ENCODE results near the gene ANKRD44. TPM values are rescaled to one million over a fixed set of nuclear protein-coding genes. Genes with fewer than 3 reads are reported as not detected.

ANKRD44 gene
- total RNA-seq, 1 experiment from 2014 or later: not detected

DNA sequence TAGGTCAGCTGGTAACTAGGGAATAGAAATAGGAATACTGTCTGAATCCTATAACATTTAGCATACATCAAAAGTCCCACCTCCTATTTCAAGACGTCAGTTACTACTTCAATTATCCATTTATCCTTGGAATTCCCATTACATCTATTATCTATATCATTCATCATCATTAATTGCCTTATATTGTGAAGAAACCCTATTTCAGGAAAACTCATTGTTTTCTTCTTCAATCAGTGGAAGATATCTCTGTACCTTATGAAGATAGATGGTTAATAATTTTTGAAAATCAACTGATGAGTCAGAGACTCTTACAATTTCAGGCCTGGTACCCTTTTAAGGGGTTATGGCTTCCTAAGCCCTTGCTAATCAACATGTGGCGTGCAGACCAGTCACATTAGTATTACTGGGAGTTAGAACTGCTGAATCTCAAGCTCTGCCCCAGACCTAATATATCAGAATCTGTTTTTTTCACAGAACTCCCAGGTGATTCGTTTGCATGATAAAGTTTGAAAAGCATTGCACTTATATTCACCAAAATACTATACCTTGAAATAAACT is 314.7 kb downstream of the ANKRD44 start:
- in situ Hi-C loops (cut with HindIII; ENCODE audit: low sequenced_read_pairs): no loop called here
- DNase-seq (ENCODE audit: low spot score): no peak

DNA sequence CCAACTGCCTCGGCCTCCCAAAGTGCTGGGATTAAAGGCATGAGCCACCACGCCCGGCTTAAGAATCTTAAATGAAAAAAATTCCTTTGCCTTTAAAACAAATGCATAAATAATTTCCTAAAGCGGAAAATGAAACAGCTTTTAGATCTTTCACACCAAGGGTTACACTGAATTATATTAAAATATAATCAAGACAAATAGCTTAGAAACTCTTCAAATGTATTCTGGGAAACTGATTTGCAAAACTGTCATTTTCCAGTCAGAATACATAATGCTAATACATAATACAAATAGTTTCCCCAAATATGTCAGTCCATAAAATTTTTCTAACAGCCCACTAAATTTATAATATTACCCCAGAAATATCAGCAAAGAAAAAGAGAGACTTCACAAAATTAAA is 315.8 kb downstream of the ANKRD44 start:
- in situ Hi-C loops (cut with HindIII; ENCODE audit: low sequenced_read_pairs): no loop called here
- DNase-seq (ENCODE audit: low spot score): no peak

DNA sequence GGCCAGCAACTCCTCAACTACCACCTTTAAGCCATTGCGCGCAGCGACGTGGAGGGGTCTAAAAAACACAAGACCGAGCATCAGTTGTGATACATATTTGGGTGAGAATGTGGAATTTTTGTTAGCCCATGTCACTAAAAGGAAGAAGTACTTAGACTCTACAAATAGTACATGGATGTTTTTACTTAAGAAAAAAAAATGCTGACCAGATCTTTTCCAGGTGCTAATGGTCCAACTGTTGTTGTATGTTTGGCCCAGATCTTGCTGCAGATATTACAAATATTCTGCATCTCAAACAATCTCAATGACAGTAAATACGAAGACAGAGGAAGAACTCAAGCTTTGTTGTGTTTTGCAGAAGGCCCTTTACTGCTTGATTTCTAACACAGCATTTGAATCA is 317.0 kb downstream of the ANKRD44 start:
- in situ Hi-C loops (cut with HindIII; ENCODE audit: low sequenced_read_pairs): no loop called here
- DNase-seq (ENCODE audit: low spot score): no peak

DNA sequence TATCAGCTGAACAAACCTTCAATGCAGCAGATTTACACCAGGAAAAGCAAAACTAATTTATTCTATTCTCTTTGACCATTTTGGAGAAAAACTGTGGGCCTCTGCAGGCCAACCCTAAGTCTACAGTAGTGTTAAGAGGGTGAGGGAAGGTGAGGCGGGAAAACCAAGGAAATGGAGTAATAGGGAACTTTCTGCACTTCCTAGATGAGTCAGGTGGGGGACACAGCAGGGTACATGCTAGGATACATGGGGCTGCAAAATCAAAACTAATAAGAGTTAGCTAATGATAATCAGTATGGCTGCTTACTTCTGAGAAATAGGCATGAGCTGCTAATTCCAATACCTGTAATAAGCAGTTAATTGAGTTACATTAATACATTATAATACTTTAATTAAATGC is 318.1 kb downstream of the ANKRD44 start:
- in situ Hi-C loops (cut with HindIII; ENCODE audit: low sequenced_read_pairs): no loop called here

DNA sequence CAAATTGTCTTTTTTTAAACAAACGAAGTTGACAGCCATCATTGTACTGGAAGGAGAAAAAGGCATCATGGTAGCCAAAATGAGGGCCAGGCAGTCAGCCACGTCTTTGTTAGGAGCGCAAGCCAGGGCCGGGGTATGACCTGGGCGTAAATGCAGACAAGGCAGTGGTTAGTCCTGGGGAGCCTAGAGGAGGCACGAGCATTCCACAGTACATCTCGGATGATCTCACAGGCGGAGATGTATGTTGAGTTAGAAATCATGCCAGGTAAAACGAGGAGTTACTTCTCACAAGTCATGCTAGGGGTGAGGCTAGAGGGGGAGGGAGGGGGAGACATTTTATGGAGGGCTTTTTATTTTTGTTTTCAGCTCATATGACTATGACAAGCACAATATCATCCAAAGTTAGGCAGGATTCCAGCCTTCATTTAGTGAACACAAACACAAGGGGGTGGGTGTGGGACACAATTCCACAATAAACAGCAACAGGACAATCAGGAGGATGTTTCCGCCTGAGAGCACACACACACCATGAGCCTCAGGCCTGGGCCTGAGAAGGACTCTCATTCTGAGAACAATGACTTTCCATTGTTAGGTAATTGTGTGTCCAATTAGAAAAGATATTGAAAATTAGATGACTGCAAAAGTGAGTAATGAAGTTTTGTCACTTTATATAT is 319.7 kb downstream of the ANKRD44 start:
- in situ Hi-C loops (cut with HindIII; ENCODE audit: low sequenced_read_pairs): no loop called here
- DNase-seq (ENCODE audit: low spot score): no peak

More for the DNA sequence above, 318.1 kb downstream of the ANKRD44 start:
- no peak for DNase-seq (ENCODE audit: low spot score)

DNA sequence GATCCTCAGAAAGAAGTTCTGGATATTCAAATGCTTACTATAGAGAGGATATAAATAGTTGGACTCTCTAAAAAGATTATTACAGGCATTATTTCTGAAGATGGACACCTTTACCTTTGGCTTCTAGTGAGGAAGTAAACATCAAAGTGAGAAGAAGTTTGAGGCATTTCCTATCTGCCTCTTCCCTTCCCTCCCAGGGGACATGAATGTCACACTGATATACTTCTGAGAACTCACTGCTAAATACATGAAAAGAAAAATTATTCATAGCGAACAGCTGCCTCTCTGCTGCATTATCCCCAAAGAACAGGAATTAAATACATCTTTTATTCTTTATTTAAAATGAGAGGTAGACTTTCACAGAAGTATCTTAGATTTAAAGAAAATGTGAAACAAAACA is 320.5 kb downstream of the ANKRD44 start:
- DNase-seq (ENCODE audit: low spot score): no peak
- in situ Hi-C loops (cut with HindIII; ENCODE audit: low sequenced_read_pairs): no loop called here

DNA sequence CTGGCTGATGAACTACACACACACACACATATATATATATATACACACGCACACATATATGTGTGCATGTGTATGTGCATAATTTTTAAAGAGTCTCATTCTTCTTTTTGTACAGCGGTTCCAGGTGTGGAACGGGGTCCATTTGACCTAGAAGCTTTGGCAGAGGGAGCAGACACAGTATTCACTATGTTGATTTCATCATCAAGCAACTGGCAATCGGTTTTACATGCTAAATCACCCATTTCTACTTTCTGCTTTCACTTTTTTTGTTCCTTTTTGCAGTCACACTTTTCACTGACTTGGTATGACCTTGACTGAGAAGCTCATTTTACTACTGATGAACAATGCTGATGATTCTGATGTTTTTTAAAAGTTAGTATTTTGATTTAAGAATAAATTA is 321.1 kb downstream of the ANKRD44 start:
- in situ Hi-C loops (cut with HindIII; ENCODE audit: low sequenced_read_pairs): no loop called here

DNA sequence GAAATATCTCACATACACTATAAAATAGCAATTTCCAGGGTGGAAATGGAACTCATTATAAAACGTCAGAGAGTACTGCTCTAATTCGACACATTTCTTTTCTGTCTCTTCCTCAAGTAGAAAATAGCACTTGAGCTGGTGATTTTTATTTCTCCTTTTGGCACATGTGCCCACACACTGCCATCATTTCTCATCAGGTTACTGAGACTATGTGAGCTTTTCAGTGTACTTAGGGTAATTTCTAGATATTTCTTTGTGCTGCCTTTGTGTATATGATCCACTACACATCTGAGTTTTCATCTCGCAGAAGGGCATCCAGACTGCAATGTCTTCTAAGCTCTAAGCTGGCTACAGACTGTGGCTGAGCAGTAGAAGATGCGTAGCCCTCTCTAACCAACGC is 321.9 kb downstream of the ANKRD44 start:
- DNase-seq (ENCODE audit: low spot score): no peak
- in situ Hi-C loops (cut with HindIII; ENCODE audit: low sequenced_read_pairs): no loop called here

More for the DNA sequence above, 321.1 kb downstream of the ANKRD44 start:
- DNase-seq (ENCODE audit: low spot score): no peak

DNA sequence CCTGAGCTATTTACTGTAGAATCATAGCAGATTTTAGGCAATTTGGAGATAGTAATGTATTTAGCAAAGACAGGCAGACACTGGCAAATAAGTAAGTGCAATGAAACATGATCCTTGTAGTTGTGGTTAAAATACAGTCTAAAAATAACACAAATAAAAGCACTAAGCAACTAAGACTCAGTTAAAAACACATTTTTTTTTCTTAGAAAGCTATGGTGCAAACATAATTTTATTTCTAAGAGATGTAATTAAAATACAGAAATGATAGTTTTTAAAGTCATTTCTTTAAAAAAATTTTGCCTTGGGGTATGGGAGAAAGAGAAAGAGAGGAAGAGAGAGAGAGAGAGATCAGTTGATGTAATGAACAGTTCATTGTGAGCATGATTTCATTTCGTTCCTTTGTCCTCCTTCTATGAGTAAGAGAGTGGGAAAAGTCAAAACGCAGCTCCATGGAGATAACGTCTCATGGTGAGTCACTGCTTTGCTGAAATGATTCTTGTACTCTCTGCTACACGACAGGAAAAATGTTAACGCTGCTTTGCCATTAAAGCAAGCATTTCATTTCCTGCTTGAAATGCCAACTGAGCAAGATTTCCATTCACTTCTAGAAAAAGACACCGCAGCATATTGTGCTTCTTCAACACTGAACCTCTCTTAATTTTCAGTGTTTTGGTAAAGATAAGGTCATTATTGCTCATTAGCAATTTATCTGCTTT is 322.8 kb downstream of the ANKRD44 start:
- in situ Hi-C loops (cut with HindIII; ENCODE audit: low sequenced_read_pairs): no loop called here
- no peak for DNase-seq (ENCODE audit: low spot score)

DNA sequence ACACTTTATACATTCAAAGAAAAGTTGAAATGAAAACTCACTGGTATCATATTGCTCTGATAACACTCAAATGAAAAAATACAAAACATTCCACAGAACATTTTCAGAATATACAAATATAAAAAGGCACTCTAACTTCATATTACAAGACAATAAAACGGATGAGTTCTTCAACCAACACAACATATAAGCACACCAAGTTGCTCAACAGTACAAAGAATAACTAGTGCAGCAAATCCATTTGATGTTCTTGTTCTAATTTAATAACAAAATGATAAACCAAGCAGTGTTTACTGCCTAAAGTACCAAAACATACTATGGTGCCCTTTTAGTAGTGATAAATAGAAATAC is 323.3 kb downstream of the ANKRD44 start:
- DNase-seq (ENCODE audit: low spot score): no peak
- in situ Hi-C loops (cut with HindIII; ENCODE audit: low sequenced_read_pairs): no loop called here

DNA sequence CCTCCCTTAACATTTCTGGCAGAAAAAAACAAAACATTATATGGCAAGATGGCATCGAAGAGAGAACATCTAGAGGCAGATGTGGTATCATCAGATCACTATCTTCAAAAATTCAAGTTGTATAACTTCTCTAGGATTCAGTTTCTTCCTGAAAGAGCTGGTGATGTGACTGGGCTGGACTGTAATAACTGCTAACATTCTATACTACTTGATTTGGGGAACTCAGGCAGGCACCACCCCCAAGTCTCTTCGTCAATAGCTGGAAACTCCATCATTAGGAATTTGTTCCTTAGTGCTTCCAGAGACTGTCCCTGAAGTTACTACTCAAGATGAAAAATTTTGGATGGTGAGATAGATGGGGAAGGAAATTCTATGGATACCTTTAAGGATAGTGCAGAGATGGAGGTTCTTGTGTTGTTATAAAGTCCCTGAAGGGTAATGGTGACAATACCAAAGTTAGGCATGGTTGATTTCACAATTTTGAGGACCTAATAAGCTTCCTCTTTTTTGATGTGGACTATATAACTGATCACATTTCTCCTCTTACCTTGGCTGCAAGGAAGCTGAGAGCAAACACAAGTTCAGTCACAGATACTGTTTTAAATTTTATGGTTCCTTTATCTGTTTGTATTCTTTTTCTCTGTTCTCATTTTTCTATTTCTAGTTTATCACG is 324.9 kb downstream of the ANKRD44 start:
- in situ Hi-C loops (cut with HindIII; ENCODE audit: low sequenced_read_pairs): no loop called here
- DNase-seq (ENCODE audit: low spot score): no peak

DNA sequence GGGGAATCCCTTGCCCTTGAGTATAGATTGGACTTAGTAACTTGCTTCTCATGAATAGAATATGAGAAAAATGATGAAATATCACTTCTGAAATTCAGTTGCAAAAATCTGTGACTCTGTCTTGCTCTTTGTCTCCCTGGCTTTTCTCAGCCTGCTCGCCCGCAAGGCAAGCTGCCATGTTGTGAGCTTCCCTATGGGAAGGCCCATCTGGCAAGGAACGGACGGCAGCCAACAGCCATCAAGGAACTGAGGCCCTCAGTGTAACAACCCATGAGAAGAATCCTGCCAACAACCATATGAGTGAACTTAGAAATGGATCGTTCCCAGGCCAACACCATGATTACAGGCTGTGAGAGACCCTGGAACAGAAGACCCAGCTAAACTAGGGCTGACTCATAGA is 325.7 kb downstream of the ANKRD44 start:
- in situ Hi-C loops (cut with HindIII; ENCODE audit: low sequenced_read_pairs): no loop called here

DNA sequence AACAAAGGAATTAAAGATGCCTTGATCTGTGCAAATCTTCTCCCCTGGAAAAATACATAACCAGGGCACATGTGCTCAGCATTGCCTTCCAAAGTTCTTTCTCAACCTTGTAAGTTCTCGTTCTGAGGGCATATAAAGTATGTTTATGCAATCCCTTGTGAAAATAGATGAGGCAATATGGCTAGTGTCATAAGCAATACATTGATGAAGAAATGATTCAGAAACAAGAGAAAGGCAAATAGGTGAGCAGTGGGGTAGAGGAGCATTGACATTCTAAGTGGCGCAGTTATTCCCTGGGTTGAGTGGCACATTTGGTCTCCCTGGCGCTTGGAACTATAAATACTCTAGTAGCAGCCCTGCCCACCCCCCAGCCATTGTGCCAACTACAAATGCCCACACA is 326.6 kb downstream of the ANKRD44 start:
- in situ Hi-C loops (cut with HindIII; ENCODE audit: low sequenced_read_pairs): no loop called here
- peak; percentile 53 for DNase-seq (ENCODE audit: low spot score)

More for the DNA sequence above, 325.7 kb downstream of the ANKRD44 start:
- peak; percentile 90 for DNase-seq (ENCODE audit: low spot score)

DNA sequence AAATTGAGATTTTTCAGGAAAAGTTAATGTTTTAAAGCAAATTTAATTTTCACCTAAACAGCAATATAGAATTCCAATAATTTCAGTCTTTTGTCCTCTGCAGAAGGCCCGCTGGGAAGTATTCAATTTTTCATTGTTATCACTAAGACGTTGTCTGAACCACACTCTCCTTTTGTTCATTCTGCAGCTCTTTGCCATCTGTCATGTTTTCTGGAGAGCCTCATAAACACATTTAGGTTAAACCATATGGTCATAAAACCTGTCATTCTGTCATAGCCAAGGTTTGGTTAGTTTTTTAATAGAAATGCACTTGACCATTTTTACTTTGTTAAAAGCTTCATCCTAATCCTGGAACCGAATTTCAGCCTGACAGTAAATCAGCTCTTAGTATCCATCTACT is 330.1 kb downstream of the ANKRD44 start:
- in situ Hi-C loops (cut with HindIII; ENCODE audit: low sequenced_read_pairs): no loop called here

DNA sequence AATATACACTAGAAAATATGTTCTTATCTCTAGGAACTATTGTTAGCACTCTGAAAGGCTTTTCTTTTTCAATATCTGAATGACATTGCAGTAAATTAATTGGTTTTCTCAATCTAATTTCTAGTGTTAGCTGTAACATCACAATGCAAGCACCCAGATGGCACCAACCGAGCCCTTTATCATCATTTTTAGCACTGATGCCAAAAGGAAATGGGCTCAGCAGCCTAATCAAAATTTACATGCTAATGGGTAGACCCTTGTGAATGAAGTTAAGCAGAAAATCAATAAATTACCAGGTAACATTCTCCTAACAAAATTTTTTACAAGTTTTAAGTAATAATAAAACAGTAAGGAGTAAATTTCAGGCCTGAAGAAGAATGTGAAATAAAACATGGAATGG is 330.6 kb downstream of the ANKRD44 start:
- in situ Hi-C loops (cut with HindIII; ENCODE audit: low sequenced_read_pairs): no loop called here
- DNase-seq (ENCODE audit: low spot score): peak; percentile 66

More for the DNA sequence above, 330.1 kb downstream of the ANKRD44 start:
- peak; percentile 95 for DNase-seq (ENCODE audit: low spot score)

DNA sequence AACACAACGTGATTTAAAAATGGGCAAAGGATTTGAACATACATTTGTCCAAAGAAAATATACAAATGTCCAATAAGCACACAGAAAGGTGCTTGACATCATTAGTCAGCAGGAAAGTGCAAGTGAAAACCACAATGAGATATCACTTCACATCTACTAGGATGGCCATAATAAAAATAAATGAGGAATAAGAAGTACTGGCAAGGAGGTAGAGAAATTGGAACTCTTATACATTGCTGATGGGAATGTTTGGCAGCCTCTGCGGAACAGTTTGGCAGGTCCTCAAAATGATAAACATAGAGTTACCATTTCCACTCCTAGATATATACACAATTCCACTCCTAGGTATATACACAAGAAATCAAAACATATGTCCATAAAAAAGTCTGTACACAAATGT is 333.1 kb downstream of the ANKRD44 start:
- no peak for DNase-seq (ENCODE audit: low spot score)
- in situ Hi-C loops (cut with HindIII; ENCODE audit: low sequenced_read_pairs): no loop called here

DNA sequence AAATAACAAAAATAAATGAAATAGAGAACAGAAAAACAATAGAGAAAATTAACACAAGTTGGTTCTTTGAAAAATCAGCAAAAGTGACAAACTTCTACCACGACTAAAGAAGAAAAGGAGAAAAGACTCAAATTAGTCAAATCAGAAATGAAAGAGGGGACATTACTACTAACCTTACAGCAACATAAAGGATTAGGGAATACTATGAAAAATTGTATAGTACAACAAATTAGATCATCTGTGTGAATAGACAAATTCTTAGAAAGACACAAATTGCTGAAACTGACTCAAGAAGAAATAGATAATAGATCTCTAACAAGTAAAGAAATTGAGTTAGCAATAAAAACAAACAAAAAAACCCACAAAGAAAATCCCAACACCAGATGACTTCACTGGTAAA is 335.6 kb downstream of the ANKRD44 start:
- DNase-seq (ENCODE audit: low spot score): no peak
- in situ Hi-C loops (cut with HindIII; ENCODE audit: low sequenced_read_pairs): no loop called here

DNA sequence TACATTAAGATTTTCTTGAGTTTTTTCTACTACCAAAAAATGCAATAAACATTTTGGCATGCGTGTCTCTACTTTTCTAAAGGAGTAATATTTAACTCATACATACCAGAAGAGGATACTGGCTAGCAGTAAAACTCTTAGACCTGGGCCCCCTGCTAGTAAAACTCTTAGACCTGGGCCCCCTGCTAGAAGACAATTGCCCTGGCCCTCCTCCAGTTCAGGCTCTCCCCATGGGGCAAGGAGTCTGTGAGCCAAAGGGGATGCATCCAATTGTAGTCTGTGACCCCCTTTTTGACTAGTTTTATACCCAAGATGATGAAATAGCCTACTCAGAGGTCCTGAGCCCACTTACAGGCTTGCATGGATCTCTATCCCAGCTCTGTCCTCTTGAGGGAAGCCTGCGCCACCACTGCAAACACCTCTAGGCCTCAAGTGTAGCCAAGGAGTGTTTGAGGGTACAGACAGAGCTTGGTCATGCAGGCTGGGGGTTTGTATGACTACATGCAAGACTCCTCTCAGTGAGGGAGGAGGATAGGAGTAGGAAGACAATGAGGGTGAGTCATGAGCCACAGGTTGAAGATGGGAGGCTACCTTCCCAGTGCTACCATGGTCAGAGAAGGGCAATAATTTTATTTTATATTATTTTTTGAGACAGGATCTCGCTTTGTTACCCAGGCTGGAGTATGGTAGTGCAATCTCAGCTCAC is 338.9 kb downstream of the ANKRD44 start:
- in situ Hi-C loops (cut with HindIII; ENCODE audit: low sequenced_read_pairs): no loop called here
- DNase-seq (ENCODE audit: low spot score): no peak

DNA sequence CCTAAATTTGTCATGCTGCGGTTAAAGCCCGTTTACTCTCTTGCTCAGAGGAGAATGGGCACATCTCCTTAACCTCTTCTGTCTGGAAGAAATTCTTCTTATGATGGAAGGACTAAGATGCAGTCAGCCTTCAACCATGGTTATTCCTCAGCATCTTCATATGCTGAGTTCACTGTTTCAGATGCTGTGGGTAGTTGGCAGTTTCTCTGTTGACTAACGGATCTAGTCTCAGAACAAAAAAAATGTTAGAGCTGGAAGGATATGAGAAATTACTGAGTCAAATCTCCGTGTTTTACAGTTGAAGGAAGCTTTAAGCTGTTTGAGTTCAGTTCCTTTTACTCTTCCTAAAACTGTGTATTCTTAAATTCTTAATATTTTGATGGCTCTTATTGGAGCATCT is 340.5 kb downstream of the ANKRD44 start:
- no peak for DNase-seq (ENCODE audit: low spot score)
- in situ Hi-C loops (cut with HindIII; ENCODE audit: low sequenced_read_pairs): no loop called here

DNA sequence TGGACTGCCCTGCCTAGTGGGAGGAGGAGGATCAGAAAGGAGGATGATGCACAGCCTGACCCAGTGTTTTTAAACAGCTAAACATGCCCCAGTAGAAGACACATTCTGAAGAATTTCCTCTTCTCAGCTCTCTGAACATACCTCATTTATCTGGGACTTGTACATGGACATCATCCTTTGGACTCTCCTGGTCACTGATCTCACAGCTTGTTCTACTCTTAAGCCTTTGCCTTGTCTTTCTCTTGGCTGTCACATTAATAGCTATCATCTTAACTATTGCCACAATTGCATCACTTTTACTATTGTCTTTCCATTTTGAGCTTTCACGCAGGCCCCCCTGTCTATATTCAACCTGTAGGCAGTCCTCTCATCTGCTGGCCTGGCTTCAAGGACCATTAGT is 342.1 kb downstream of the ANKRD44 start:
- DNase-seq (ENCODE audit: low spot score): no peak
- in situ Hi-C loops (cut with HindIII; ENCODE audit: low sequenced_read_pairs): no loop called here
